ENCODE results near the gene TWNK.

TWNK gene

DNA sequence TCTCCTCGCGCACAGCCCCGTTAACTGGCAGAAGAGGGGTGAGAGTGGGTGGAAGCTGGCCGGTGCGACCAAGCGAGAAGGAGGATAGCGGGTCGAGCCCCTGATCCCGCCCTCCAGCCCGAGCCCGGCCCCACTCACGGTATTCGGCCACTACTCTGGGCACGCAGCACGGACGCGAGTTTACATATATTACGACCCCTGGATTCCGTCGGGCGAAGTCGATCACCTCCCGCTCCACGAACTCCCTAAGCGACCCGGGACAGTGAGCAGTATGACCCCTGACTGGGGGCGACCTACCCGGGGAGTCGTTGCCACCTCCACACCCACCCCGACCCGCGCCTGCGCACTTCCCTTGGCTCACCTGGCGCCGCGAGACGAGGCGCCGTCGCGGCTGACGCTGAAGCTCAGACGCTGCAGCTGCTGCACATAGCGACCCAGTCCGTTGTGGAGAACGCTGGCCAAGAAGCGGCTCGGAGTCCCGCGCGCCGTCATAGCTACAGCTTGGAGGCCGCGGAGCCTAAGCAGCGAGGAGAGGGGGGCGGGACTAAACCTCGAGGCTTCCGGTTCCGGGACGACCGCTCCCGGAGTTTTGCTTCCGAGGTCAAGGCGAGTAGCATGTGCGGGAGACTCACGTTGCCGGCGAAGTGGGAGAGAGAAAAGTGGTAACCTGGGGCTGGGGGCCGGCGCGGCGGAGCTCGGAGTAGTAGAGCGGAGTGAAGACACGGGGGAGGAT, at the start of gene TWNK, which contains the start of gene MRPL43:
Gene TWNK (plus strand): TSS at position 592 of the 733 bp plus-strand sequence. CDS start 668 bp downstream, outside the sequence.
Gene MRPL43 (minus strand): TSS at position 546 of the 733 bp plus-strand sequence. CDS start 54 bp downstream, at position 492.
- in situ Hi-C loops (cut with HindIII; ENCODE audit: low sequenced_read_pairs) = no loop called here
- H3K4me3 ChIP-seq (ENCODE audit: low read depth, low read length) = peak within 1 kb of the TSS; percentile 96
- TF ChIP-seq, protein P1, sequence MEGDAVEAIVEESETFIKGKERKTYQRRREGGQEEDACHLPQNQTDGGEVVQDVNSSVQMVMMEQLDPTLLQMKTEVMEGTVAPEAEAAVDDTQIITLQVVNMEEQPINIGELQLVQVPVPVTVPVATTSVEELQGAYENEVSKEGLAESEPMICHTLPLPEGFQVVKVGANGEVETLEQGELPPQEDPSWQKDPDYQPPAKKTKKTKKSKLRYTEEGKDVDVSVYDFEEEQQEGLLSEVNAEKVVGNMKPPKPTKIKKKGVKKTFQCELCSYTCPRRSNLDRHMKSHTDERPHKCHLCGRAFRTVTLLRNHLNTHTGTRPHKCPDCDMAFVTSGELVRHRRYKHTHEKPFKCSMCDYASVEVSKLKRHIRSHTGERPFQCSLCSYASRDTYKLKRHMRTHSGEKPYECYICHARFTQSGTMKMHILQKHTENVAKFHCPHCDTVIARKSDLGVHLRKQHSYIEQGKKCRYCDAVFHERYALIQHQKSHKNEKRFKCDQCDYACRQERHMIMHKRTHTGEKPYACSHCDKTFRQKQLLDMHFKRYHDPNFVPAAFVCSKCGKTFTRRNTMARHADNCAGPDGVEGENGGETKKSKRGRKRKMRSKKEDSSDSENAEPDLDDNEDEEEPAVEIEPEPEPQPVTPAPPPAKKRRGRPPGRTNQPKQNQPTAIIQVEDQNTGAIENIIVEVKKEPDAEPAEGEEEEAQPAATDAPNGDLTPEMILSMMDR (IDR thresholded peaks at IDR 0.05; ENCODE audit: low read depth, low read length) = no peak
- peak; percentile 73 for DNase-seq (ENCODE audit: low read depth, low spot score)

DNA sequence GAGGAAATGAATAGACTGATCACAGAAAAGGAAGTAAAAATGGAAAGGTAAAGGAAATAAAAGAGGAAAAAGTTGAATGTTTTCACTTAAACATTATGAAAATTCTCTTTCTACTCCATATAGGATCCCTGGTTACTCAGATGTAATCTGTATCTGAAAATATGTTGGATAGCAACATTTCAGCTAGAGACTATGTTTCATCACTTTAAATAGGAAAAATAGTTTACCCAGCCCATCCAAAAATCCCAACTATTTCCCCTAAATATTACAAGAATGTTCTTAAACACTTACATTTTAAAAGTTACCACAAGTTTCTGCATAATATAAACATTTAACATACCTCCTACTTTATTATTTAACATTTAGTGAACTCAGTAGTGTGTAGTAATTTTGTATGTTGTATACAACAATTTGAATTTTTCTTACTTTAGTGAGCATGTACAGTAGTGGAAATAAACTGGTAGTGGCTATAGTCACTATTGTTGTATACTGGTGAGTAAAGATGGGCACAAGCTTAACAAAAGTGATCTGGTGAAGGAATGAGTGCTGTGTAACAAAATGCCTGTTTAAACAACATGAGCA, 47.5 kb upstream of the TWNK start:
- H3K4me3 ChIP-seq (ENCODE audit: low read depth, low read length) = no peak overlapping the region
- TF ChIP-seq, protein P1 (IDR thresholded peaks at IDR 0.05; ENCODE audit: low read depth, low read length) = no peak
- in situ Hi-C loops (cut with HindIII; ENCODE audit: low sequenced_read_pairs) = no loop called here
- no peak for DNase-seq (ENCODE audit: low read depth, low spot score)

DNA sequence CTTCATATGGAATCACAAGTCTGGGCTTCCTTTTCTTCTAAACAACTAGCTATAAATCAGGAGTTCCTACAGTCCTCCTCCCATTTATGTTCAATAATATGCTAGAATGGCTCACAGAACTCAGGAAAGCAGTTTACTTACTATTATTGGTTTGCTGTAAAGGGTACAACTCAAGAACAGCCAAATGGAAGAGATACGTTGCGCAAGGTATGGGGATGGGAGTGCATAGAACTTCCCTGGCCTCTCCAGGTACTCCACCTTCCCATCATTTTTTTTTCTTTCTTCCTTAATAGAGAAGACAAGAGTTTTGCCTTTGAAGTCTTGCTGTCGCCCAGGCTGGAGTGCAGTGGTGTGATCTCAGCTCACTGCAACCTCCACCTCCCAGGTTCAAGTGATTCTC, 45.1 kb upstream of the TWNK start:
- DNase-seq (ENCODE audit: low read depth, low spot score) = no peak
- in situ Hi-C loops (cut with HindIII; ENCODE audit: low sequenced_read_pairs) = no loop called here
- TF ChIP-seq, protein P1 (IDR thresholded peaks at IDR 0.05; ENCODE audit: low read depth, low read length) = no peak
- H3K4me3 ChIP-seq (ENCODE audit: low read depth, low read length) = no peak overlapping the region

DNA sequence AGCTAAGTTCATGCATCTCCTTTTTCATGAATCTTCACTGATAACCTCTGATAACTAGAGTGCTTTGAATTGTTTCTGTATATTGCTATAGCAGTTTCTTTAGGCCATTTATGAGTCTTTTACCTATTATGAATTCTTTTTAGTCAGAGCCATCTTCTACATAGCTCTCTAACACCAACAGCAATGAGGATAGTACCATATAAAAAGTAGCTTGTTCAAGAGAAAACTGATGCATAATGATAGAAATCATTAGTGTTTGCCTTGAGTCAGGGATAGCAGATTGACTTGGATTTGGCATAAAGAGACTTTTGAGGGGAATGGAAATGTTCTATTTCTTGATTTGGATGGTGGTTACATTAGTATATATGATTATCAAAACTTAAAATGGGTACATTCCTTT, 43.8 kb upstream of the TWNK start:
- no peak for DNase-seq (ENCODE audit: low read depth, low spot score)
- in situ Hi-C loops (cut with HindIII; ENCODE audit: low sequenced_read_pairs) = no loop called here
- TF ChIP-seq, protein P1 (IDR thresholded peaks at IDR 0.05; ENCODE audit: low read depth, low read length) = no peak
- H3K4me3 ChIP-seq (ENCODE audit: low read depth, low read length) = no peak overlapping the region

DNA sequence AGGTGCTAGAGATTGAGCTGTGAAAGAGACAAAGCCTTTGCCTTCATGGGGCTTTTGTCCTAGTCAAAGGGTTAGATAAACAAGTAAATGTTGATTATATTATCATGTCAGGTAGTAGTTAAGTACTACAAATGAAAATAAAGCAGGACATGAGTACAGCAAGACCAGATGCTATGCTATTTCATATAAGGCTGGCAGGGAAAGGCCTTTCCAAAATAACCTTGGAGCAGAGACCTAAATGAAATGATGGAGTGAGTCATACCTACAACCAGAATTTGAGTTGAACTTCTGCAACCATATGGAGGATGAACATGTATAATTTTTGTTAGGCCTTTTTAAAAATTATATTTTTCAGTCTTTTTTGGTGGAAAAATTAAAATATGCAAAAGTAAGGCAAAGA, 41.6 kb upstream of the TWNK start:
- TF ChIP-seq, protein P1 (IDR thresholded peaks at IDR 0.05; ENCODE audit: low read depth, low read length) = no peak
- no peak overlapping the region for H3K4me3 ChIP-seq (ENCODE audit: low read depth, low read length)
- DNase-seq (ENCODE audit: low read depth, low spot score) = no peak
- in situ Hi-C loops (cut with HindIII; ENCODE audit: low sequenced_read_pairs) = no loop called here

DNA sequence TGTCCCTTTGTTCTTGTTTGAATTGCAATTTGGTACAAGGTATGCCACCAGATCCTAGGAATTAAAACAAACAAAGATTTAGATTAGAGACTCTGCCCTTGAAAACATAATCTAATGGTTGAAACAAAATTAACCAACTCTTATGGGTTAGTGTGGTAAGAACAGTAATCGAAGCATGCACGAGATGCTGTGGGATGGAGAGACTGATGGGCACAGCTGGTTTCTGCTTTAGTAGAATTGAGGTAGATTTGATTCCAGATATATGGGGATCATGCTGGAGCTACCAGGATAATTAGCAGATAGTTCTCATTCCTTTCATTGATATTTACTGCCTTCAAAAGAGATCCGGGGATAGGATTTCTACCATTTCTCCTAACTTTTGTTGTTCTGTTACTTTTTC, 38.4 kb upstream of the TWNK start:
- no peak for DNase-seq (ENCODE audit: low read depth, low spot score)
- TF ChIP-seq, protein P1 (IDR thresholded peaks at IDR 0.05; ENCODE audit: low read depth, low read length) = no peak
- no peak overlapping the region for H3K4me3 ChIP-seq (ENCODE audit: low read depth, low read length)
- in situ Hi-C loops (cut with HindIII; ENCODE audit: low sequenced_read_pairs) = no loop called here

Data from astrocyte of the spinal cord (primary cell).